ENCODE measurements around the gene NAALADL2.

Gene NAALADL2

DNA sequence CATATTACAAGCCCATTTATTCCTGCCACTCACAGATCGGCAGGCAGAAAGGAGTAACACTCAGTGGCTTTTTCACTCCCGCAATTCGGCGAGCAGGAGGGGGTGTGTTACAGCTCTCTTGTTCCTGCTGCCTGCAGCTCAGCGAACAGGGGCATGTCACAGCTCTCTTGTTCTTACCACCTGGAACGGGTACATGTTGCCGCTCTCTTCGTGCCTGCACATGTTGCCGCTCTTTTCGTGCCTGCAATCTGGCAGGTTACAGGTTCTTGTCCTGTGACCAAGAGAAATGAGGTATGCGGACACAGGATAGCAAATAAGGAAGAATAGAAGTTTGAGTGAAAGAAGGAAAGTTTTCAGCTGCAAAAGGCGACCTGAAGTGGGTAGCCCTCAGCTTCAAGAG is 761.4 kb downstream of the NAALADL2 start:
- no peak for DNase-seq

GRCh38 chr3:175640958-175641357 is 781.8 kb downstream of the NAALADL2 start:
- no peak for DNase-seq

- no peak for DNase-seq
Measured at GRCh38 chr3:175646865-175647264, 787.7 kb downstream of the NAALADL2 start.

GRCh38 chr3:175648899-175649298 is 789.8 kb downstream of the NAALADL2 start:
- DNase-seq, result no peak

DNA sequence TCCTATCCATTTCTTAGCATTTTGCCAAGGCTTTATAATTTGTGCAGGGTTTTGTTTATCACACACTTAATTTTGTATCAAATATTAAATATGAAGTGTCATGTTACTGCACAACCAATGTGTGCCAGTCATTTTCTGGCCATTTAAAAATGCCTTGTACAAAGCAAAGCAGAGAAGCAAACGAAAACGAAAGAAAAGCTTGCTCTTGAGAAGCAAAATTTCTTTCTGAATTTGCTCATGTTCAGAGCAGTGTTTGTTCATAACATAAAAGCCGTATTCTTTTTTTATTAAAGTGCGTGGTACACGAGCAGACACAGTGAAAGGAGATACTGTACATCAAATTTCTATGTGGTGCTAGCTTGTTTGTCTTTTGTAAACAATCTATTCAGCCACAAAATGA is 792.6 kb downstream of the NAALADL2 start:
- DNase-seq, result no peak

DNA sequence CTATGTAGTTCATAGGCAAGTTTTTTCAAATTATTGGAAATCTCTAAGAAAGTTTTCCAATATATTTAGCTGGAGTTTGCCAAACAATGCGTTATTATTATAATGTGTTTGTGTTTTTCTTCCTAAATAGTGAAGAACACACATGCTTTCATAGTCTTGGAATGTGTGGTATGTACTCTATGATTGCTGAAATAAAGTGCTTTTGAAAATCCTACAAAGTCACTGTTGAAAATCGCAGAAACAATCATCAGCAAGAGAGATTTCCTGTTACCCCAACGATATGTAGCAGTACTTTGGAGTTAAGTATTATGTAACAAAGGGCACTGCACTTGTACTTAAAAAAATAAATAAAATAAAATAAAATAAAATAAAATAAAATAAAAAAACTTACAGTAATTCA is 796.2 kb downstream of the NAALADL2 start:
- DNase-seq, result no peak

- DNase-seq, result no peak
Measured at GRCh38 chr3:175656461-175656860, 797.3 kb downstream of the NAALADL2 start.

GRCh38 chr3:175659670-175660350 is 800.7 kb downstream of the NAALADL2 start:
- DNase-seq, result no peak

GRCh38 chr3:175662815-175663214 is 803.7 kb downstream of the NAALADL2 start:
- no peak for DNase-seq

GRCh38 chr3:175664911-175665310 is 805.8 kb downstream of the NAALADL2 start:
- no peak for DNase-seq

DNA sequence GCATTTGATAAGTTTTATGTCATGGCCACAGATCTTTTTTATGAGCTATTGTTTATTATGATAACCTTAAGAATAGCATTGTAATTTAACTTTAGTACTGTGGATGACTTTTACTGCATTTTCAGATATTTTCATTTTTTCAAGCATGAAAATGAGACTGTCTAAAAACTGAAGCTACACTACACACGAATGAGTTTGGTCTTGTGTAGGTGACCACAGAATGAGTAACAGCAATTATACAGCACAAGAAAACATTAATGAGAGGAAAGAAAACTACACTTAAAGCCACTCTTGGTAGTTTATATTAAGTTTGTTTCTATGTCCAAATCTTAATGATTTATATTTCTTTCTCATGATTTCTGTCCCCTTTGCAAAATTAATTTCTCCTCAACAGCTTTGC is 809.2 kb downstream of the NAALADL2 start:
- DNase-seq, result no peak

GRCh38 chr3:175670557-175670956 is 811.4 kb downstream of the NAALADL2 start:
- DNase-seq, result no peak

DNA sequence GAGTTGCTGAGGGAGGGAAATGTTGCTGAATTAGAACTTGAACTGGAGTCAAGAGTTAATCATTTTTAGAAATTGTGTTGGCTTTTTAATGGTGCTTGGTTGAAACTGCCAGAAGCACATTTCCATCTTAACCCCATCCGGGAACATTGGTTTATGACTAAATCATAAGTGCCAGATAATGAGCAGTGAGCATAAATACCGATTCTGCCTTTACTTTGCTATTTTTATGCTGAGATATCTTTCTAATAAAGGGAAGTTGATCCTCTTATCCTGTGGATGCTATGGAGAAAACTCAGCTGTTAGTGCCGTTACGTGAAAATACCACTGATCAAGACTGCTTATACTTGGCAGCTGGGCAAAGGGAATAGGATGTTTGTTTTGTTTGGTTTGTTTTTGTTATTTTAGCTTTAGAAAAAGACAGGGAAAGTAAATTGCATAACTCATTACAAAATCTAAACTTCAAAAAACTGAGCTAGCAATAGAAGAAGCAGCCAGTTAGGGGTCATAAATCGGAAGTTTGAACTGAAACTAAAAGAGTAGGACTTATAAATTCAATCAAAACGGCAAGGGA is 813.1 kb downstream of the NAALADL2 start:
- no peak for DNase-seq

DNA sequence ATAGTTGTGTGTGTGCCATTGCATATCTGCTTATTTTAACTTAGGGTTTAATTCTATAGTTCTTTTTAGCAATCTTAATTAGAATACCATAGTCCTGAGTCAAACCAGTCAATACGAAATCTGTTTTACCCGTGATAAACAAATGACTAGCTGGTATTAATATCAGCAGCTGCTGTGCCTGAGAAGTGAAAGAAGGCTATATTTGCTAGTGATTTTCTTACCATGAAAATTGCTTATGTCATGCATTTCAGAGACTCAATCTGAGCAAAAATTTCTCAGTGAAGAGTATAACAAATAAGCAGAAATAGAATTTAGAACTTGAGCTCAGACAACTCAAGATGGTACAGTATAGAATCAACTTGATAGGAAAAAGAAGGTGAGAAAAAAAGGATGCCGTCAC is 820.4 kb downstream of the NAALADL2 start:
- no peak for DNase-seq

GRCh38 chr3:175692256-175692655 is 833.1 kb downstream of the NAALADL2 start:
- DNase-seq, result no peak

GRCh38 chr3:175695251-175695650 is 836.1 kb downstream of the NAALADL2 start:
- DNase-seq, result no peak

DNA sequence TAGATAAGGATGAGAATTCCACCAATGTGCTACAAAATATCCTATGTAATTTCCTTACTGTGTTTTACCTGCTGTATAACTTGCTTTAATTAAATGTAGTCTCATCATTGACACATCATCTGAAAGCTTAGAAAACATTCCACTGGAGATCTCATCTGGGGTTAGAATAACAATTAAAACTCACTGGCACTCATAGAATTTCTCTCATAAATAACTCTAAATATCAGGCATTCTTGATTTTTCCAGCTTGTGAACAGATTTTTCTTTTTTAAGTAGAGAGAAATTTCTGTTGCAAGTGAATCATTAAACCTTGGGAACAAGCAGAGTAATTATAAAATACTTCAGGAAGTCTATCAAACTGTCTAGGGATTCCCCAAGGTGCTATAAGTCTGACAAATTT is 843.8 kb downstream of the NAALADL2 start:
- DNase-seq, result no peak

DNA sequence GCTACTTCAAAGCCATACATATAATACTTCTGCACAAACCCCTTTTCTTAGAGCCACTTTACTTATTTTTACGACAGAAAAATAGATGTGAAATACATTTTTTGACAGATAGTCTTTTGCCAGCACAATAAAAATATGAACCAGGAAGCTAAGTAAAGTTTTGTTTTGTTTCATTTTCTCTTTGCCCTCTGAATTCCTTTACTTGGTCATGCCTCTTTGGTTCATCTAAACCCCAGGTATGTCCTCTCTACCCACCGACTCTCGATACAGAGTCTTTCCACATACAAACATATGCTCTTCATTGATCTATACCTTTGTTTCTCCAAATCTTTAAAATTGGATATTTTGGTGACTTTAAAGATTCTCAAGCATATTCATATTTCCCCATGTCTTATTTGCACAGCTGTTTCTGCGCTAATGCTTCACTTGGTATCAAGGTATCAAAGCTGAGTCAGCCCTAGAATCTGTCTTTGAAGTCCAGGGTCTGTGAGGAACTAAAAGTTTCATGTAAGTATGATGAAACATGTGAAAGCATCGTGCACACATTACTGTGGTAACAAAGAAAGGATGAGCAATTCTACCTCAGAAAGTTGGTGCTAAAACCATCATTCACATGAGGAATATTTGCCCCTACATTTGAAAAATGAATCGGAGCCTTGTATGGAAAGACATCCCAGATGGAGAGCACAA is 845.4 kb downstream of the NAALADL2 start:
- no peak for DNase-seq

DNA sequence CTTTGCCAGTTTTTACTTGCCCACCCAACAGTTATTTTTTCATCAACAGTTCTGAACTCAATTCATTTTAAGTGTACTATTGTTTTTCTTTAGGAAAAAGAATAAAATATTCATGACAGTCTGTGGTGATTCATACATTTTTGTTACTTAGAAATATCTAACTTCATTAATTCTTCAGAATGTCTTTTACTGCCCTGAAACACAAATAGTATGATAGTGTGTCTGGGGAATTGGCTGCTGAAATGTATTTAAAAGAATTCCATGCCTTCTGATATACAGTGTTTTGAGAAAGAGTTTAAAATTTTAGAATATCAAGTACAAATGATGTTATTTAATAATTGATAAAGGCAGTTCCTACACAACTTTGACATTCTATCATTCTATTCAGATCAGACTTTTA is 854.1 kb downstream of the NAALADL2 start:
- no peak for DNase-seq

GRCh38 chr3:175716446-175716845 is 857.3 kb downstream of the NAALADL2 start:
- DNase-seq, result no peak

DNA sequence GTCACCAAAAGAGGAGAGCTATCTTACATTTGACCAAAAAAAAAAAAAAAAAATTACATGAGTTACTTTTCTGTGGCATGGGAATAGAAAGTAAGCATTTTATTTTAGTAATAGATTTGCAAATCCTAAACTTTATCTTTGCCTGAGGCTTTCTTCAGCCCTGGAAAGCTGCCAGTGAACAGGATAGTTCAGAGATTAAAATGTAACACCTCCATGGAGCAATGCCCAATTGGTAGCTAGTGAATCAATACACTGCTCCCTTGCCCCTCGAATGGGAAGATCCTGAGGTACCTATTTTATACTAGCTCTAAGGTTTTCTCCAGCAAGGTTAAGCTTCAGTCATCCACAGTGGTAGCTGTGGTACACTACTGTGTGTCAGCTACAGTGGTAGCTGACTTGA is 867.1 kb downstream of the NAALADL2 start:
- DNase-seq, result no peak

DNA sequence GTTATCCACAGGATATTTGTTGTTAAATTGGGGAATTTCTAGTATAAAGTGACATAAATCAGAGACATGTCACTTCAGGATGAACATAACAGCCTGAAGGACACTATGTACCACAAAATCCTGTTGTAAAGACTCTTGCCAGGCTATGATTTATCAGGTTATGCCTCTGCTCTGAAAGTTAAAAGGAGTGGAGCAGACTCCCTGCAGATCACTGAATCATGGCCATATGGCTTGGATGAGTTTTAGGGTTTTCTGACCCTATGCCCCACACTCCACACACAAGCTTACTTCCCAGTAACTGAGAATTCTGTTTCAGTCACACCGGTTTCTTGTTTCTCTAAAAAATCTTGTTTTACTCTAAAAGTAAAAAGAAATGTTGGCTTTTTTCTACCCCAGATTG is 869.4 kb downstream of the NAALADL2 start:
- no peak for DNase-seq

GRCh38 chr3:175729466-175729865 is 870.3 kb downstream of the NAALADL2 start:
- no peak for DNase-seq

GRCh38 chr3:175731543-175731942 is 872.4 kb downstream of the NAALADL2 start:
- no peak for DNase-seq

DNA sequence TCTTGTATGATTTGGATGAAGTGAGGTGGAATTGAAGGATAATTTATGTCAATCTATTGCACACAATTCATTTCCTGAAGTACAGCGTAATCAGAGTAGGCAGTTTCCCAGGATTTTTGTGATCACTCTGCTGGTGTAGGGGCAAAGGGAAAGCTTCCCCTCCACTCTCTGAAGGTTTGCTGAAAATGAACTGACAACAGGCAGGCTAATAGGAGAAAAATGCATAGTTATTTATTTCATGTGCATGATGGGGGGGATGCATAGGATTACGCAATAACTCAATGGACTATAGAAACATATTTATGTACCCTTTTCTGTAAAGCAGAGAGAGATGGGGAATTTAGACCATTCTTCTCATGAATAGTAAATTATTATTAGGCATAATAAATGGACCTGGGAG is 872.9 kb downstream of the NAALADL2 start:
- no peak for DNase-seq
